HG03439 (cell line): Measurements from ENCODE around the gene SYT4.

Experiments
- ATAC-seq: cut with Tn5 transposase; IDR thresholded peaks from one replicate; pipeline ENCODE4 v1.9.1; 2021; ENCODE audit warnings: mild to moderate bottlenecking, moderate library complexity; ENCODE audit not compliant: unreplicated experiment

The SYT4 gene

GRCh38 chr18:43220691-43221090 is 56.6 kb downstream of the SYT4 start:
- ATAC-seq: no peak
